Measurements from ENCODE around the gene EIF4E3.
A peak's percentile ranks its signal among the peaks of the same experiment; 100 is the strongest.

Gene EIF4E3

GRCh38 chr3:71653414-71653807 lies 71.8 kb downstream of the EIF4E3 start:
- DNase-seq (ENCODE audit: low read depth): no peak

GRCh38 chr3:71652781-71653413 lies 72.3 kb downstream of the EIF4E3 start:
- DNase-seq (ENCODE audit: low read depth): peak; percentile 71
- peak; percentile 69 for TF ChIP-seq CTCF (IDR thresholded peaks at IDR 0.05; ENCODE audit: control insufficient read depth, extremely low read depth, insufficient read depth)
- H3K4me3 ChIP-seq (ENCODE audit: low read depth, low read length): no peak overlapping the region

More at GRCh38 chr3:71653414-71653807, 71.8 kb downstream of the EIF4E3 start:
- no peak overlapping the region for H3K4me3 ChIP-seq (ENCODE audit: low read depth, low read length)
- no peak for TF ChIP-seq CTCF (IDR thresholded peaks at IDR 0.05; ENCODE audit: control insufficient read depth, extremely low read depth, insufficient read depth)

GRCh38 chr3:71651625-71652024 lies 73.6 kb downstream of the EIF4E3 start:
- no peak for TF ChIP-seq CTCF (IDR thresholded peaks at IDR 0.05; ENCODE audit: control insufficient read depth, extremely low read depth, insufficient read depth)
- H3K4me3 ChIP-seq (ENCODE audit: low read depth, low read length): no peak overlapping the region
- no peak for DNase-seq (ENCODE audit: low read depth)

GRCh38 chr3:71650372-71650771 lies 74.8 kb downstream of the EIF4E3 start:
- TF ChIP-seq CTCF (IDR thresholded peaks at IDR 0.05; ENCODE audit: control insufficient read depth, extremely low read depth, insufficient read depth): no peak
- no peak overlapping the region for H3K4me3 ChIP-seq (ENCODE audit: low read depth, low read length)
- no peak for DNase-seq (ENCODE audit: low read depth)

- DNase-seq (ENCODE audit: low read depth): no peak
- no peak overlapping the region for H3K4me3 ChIP-seq (ENCODE audit: low read depth, low read length)
- TF ChIP-seq CTCF (IDR thresholded peaks at IDR 0.05; ENCODE audit: control insufficient read depth, extremely low read depth, insufficient read depth): no peak
These were observed 75.4 kb downstream of the EIF4E3 start for GRCh38 chr3:71649757-71650156.

GRCh38 chr3:71647751-71648150 lies 77.5 kb downstream of the EIF4E3 start:
- H3K4me3 ChIP-seq (ENCODE audit: low read depth, low read length): no peak overlapping the region
- no peak for TF ChIP-seq CTCF (IDR thresholded peaks at IDR 0.05; ENCODE audit: control insufficient read depth, extremely low read depth, insufficient read depth)
- DNase-seq (ENCODE audit: low read depth): no peak

GRCh38 chr3:71646971-71647370 lies 78.2 kb downstream of the EIF4E3 start:
- TF ChIP-seq CTCF (IDR thresholded peaks at IDR 0.05; ENCODE audit: control insufficient read depth, extremely low read depth, insufficient read depth): no peak
- no peak for DNase-seq (ENCODE audit: low read depth)
- H3K4me3 ChIP-seq (ENCODE audit: low read depth, low read length): no peak overlapping the region

All from LNCaP clone FGC (cell line).